GM23338 (cell line): ENCODE measurements around the gene RXRA. TPM values are rescaled to one million over a fixed set of nuclear protein-coding genes. Genes with fewer than 3 reads are reported as not detected.

Source experiments
- ATAC-seq: fragments of 200-7000 bp; cut with Tn5 transposase; 3 replicates; pipeline ENCODE4 v1.9.1; 2020
- DNase-seq: peaks from one replicate; pipeline ENCODE4 v3.0.0-alpha.2; 2015; ENCODE audit warnings: low spot score
- H2AFZ ChIP-seq: fragments of 200-600 bp; sonication (generic); 2 replicates; pipeline ENCODE4 v1.8.0; 2016; ENCODE audit warnings: antibody characterized with exemption, mild to moderate bottlenecking, moderate library complexity
- H3F3A ChIP-seq: fragments of 200-600 bp; sonication (generic); replicated peaks from 2 replicates; pipeline ENCODE4 v1.8.0; 2017; ENCODE audit warnings: antibody characterized with exemption, mixed run types, low read depth
- H3K27ac ChIP-seq: fragments of 200-600 bp; sonication (generic); 2 replicates; pipeline ENCODE4 v1.6.1; 2016; ENCODE audit warnings: low read depth
- H3K27me3 ChIP-seq: fragments of 200-600 bp; sonication (generic); 2 replicates; pipeline ENCODE4 v1.8.0; 2016; ENCODE audit warnings: mild to moderate bottlenecking, mixed run types, moderate library complexity; ENCODE audit not compliant: insufficient read depth
- H3K36me3 ChIP-seq: fragments of 200-600 bp; sonication (generic); 2 replicates; pipeline ENCODE4 v1.8.0; 2016; ENCODE audit warnings: mild to moderate bottlenecking; ENCODE audit not compliant: insufficient read depth
- H3K4me1 ChIP-seq: fragments of 200-600 bp; sonication (generic); 2 replicates; pipeline ENCODE4 v1.8.0; 2016; ENCODE audit warnings: mild to moderate bottlenecking, moderate library complexity; ENCODE audit not compliant: insufficient read depth
- H3K4me2 ChIP-seq: fragments of 200-600 bp; sonication (generic); 2 replicates; pipeline ENCODE4 v1.7.1; 2017; ENCODE audit warnings: mixed run types
- H3K4me3 ChIP-seq: fragments of 200-600 bp; sonication (generic); 2 replicates; pipeline ENCODE4 v1.6.1; 2016; ENCODE audit warnings: mixed run types
- H3K79me2 ChIP-seq: fragments of 200-600 bp; sonication (generic); replicated peaks from 2 replicates; pipeline ENCODE4 v1.8.0; 2017; ENCODE audit warnings: mild to moderate bottlenecking; ENCODE audit not compliant: insufficient read depth
- H3K9me2 ChIP-seq: fragments of 200-600 bp; sonication (generic); 2 replicates; pipeline ENCODE4 v1.8.0; 2017; ENCODE audit not compliant: insufficient read depth
- H4K20me1 ChIP-seq: fragments of 200-600 bp; sonication (generic); replicated peaks from 2 replicates; pipeline ENCODE4 v1.8.0; 2017; ENCODE audit warnings: mild to moderate bottlenecking; ENCODE audit not compliant: insufficient read depth
- H3K27ac Mint-ChIP-seq: 2 replicates; pipeline ENCODE4 v1.8.0; 2020; ENCODE audit warnings: inconsistent platforms, mild to moderate bottlenecking, moderate library complexity, mixed read lengths
- H3K27me3 Mint-ChIP-seq: 3 replicates; pipeline ENCODE4 v1.8.0; 2022; ENCODE audit warnings: low read depth, mild to moderate bottlenecking, moderate library complexity, mixed read lengths, inconsistent platforms; ENCODE audit not compliant: insufficient read depth, poor library complexity
- H3K36me3 Mint-ChIP-seq: 3 replicates; pipeline ENCODE4 v1.8.0; 2021; ENCODE audit warnings: low read depth, mild to moderate bottlenecking, inconsistent platforms, moderate library complexity, mixed read lengths
- H3K4me1 Mint-ChIP-seq: 3 replicates; pipeline ENCODE4 v1.8.0; 2020; ENCODE audit warnings: mild to moderate bottlenecking, inconsistent platforms, mixed read lengths
- H3K4me3 Mint-ChIP-seq: 3 replicates; pipeline ENCODE4 v1.8.0; 2021; ENCODE audit warnings: moderate library complexity, mild to moderate bottlenecking, inconsistent platforms, mixed read lengths
- H3K9me3 Mint-ChIP-seq: 3 replicates; pipeline ENCODE4 v1.8.0; 2020; ENCODE audit warnings: moderate library complexity, mild to moderate bottlenecking, inconsistent platforms, mixed read lengths
- CREB1 ChIP-seq: fragments of 250-450 bp; sonication (Bioruptor Pico); IDR thresholded peaks from 2 replicates; pipeline ENCODE4 v1.5.0; 2020; ENCODE audit warnings: low read depth, mild to moderate bottlenecking, moderate library complexity
- EZH2 ChIP-seq: fragments of 200-600 bp; sonication (generic); IDR thresholded peaks from one replicate; pipeline ENCODE4 v1.8.0; 2017; ENCODE audit warnings: antibody characterized with exemption, mild to moderate bottlenecking, low read depth; ENCODE audit not compliant: unreplicated experiment
- EZH2phosphoT487 ChIP-seq: fragments of 200-600 bp; sonication (generic); IDR thresholded peaks from one replicate; pipeline ENCODE4 v1.8.1; 2018; ENCODE audit warnings: antibody characterized with exemption; ENCODE audit not compliant: unreplicated experiment
- JUNB ChIP-seq: IDR thresholded peaks from one replicate; pipeline ENCODE4 v1.6.1; 2016; ENCODE audit warnings: antibody characterized with exemption; ENCODE audit not compliant: unreplicated experiment
- NANOG ChIP-seq: IDR thresholded peaks from 2 replicates; pipeline ENCODE4 v1.6.1; 2016; ENCODE audit warnings: antibody characterized with exemption, borderline replicate concordance
- STAT1 ChIP-seq: IDR thresholded peaks from one replicate; pipeline ENCODE4 v1.6.1; 2016; ENCODE audit warnings: antibody characterized with exemption; ENCODE audit not compliant: unreplicated experiment
- ZNF331 ChIP-seq: fragments of 250-450 bp; sonication (Bioruptor Pico); IDR thresholded peaks from 2 replicates; pipeline ENCODE4 v1.5.0; 2020; ENCODE audit warnings: low read depth, mild to moderate bottlenecking, moderate library complexity
- polyA plus RNA-seq: library from polyadenylated mRNA; unstranded; fragments of >200 nt; fragmentation: Nextera tagmentation; extraction: Ambion mirVana; gene quantifications from 2 replicates; pipeline ENCODE4 v1.2.1, GENCODE V29; 2016
- total RNA-seq: library from RNA; depleted of rRNA; stranded (reverse); fragments of >200 nt; shearing (Covaris generic); gene quantifications from 2 replicates; pipeline ENCODE4 v1.2.3, GENCODE V29; 2014
- TF ChIP-seq, protein P1 (sequence below), 2 experiments: fragments of 200-600 bp in 1 of 2; sonication (generic) in 1 of 2; conservative IDR thresholded peaks; 2 replicates each; pipeline versions ENCODE4 v1.5.1 to v1.6.1; 2016 to 2017; ENCODE audit warnings: antibody characterized with exemption in 2 of 2, low read depth in 2 of 2, mild to moderate bottlenecking in 2 of 2, moderate library complexity in 1 of 2
- TF ChIP-seq, protein P2 (sequence below): IDR thresholded peaks from one replicate; pipeline ENCODE4 v1.6.1; 2018; ENCODE audit warnings: antibody characterized with exemption; ENCODE audit not compliant: unreplicated experiment
- TF ChIP-seq, protein P3 (sequence below): IDR thresholded peaks from 2 replicates; pipeline ENCODE4 v1.6.1; 2016; ENCODE audit warnings: antibody characterized with exemption

The RXRA gene
- total and polyA plus RNA-seq, 2 experiments from 2014 or later: 4.9 to 17.9 TPM

DNA sequence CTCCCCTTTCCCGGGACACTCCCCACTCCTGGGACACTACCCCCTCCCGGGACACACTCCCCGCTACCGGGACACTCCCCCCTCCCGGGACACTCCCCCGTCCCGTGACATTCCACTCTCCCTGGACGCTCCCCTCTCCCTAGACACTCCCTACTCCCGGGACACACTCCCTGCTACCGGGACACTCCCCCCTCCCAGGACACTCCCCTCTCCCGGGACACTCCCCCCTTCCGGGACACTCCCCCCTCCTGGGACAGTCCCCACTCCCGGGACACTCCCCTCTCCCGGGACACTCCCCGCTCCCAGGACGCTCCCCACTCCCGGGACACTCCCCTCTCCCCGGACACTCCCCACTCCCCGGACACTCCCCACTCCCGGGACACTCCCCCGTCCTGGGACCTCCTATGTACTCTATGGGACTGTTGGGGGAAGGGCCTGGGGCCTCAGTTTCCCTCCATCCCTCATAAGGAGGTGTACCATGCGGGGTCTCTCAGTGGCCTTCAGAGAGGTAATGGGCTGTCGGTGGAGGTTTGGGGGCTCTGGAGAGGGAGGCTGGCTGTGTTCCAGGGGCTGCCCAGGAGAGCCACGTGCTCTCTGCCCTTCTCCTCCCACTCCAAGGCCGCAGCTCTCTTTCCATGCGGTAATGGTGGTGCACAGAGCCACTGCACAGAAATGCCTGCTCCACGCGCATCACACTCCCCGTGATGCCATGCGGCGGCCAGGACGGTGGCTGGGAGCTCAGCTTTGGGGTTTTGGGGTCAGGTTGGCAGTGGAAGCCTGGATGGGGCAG lies 96.2 kb downstream of the RXRA start (continued):
- TF ChIP-seq, protein P1, sequence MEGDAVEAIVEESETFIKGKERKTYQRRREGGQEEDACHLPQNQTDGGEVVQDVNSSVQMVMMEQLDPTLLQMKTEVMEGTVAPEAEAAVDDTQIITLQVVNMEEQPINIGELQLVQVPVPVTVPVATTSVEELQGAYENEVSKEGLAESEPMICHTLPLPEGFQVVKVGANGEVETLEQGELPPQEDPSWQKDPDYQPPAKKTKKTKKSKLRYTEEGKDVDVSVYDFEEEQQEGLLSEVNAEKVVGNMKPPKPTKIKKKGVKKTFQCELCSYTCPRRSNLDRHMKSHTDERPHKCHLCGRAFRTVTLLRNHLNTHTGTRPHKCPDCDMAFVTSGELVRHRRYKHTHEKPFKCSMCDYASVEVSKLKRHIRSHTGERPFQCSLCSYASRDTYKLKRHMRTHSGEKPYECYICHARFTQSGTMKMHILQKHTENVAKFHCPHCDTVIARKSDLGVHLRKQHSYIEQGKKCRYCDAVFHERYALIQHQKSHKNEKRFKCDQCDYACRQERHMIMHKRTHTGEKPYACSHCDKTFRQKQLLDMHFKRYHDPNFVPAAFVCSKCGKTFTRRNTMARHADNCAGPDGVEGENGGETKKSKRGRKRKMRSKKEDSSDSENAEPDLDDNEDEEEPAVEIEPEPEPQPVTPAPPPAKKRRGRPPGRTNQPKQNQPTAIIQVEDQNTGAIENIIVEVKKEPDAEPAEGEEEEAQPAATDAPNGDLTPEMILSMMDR (conservative IDR thresholded peaks at IDR 0.05; ENCODE audit: low read depth in 2 of 2): no peak
- TF ChIP-seq STAT1 (no peak), JUNB (no peak), CREB1 (CRISPR knock-in tag) (no peak), EZH2phosphoT487 (no peak), EZH2 (no peak), NANOG (no peak)

DNA sequence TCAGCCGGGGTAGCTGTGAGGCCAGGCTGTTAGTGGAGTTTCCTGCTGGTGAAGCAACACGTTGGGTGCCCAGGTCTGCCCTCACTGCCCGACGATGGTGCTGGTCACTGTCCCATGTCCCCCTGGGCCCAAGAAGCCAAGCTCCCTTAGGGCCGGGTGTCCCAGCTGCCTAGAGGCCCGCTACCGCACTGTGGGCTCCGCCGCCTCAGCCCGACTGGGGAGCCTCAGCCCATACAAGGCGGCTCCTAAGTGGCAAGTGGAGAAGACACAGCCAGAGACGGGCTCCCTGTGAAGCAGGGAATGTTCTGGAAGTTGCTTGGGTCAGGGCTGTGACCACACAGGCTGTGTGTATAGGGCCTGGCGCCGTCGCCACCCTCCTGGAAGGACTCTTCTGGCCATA lies 96.9 kb downstream of the RXRA start:
- Mint-ChIP-seq H3K4me3 (no peak overlapping the region), H3K27me3 (no peaks in the 10 kb centered on the region), H3K9me3 (no peaks in the 10 kb centered on the region), H3K36me3 (peaks cover 7% of the 10 kb centered on the region; the same call in 1 of the 3 replicates), H3K27ac (no peak overlapping the region), H3K4me1 (0 out of 3 replicates have a peak, but pooled peaks cover 2% of the 10 kb centered on the region)
- no peak overlapping the region for H2AFZ ChIP-seq
- H3K4me3 ChIP-seq: no peak overlapping the region
- no peak overlapping the region for H3K4me2 ChIP-seq
- H3K4me1 ChIP-seq: no peaks in the 10 kb centered on the region
- H3K36me3 ChIP-seq: no peaks in the 10 kb centered on the region
- H3F3A ChIP-seq: no peaks in the 10 kb centered on the region
- ATAC-seq (no peak), DNase-seq (no peak)
- H3K27me3 ChIP-seq: no peaks in the 10 kb centered on the region
- no peak overlapping the region for H3K27ac ChIP-seq
- no peaks in the 10 kb centered on the region for H3K79me2 ChIP-seq
- H4K20me1 ChIP-seq: no peaks in the 10 kb centered on the region; the same call in 1 of the 2 replicates
- no peaks in the 10 kb centered on the region for H3K9me2 ChIP-seq
- TF ChIP-seq CREB1 (CRISPR knock-in tag) (no peak), EZH2 (no peak), NANOG (no peak), STAT1 (no peak), EZH2phosphoT487 (no peak), JUNB (no peak), ZNF331 (CRISPR knock-in tag) (no peak)
- TF ChIP-seq, protein P2, sequence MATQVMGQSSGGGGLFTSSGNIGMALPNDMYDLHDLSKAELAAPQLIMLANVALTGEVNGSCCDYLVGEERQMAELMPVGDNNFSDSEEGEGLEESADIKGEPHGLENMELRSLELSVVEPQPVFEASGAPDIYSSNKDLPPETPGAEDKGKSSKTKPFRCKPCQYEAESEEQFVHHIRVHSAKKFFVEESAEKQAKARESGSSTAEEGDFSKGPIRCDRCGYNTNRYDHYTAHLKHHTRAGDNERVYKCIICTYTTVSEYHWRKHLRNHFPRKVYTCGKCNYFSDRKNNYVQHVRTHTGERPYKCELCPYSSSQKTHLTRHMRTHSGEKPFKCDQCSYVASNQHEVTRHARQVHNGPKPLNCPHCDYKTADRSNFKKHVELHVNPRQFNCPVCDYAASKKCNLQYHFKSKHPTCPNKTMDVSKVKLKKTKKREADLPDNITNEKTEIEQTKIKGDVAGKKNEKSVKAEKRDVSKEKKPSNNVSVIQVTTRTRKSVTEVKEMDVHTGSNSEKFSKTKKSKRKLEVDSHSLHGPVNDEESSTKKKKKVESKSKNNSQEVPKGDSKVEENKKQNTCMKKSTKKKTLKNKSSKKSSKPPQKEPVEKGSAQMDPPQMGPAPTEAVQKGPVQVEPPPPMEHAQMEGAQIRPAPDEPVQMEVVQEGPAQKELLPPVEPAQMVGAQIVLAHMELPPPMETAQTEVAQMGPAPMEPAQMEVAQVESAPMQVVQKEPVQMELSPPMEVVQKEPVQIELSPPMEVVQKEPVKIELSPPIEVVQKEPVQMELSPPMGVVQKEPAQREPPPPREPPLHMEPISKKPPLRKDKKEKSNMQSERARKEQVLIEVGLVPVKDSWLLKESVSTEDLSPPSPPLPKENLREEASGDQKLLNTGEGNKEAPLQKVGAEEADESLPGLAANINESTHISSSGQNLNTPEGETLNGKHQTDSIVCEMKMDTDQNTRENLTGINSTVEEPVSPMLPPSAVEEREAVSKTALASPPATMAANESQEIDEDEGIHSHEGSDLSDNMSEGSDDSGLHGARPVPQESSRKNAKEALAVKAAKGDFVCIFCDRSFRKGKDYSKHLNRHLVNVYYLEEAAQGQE: no peak
- TF ChIP-seq, protein P3, sequence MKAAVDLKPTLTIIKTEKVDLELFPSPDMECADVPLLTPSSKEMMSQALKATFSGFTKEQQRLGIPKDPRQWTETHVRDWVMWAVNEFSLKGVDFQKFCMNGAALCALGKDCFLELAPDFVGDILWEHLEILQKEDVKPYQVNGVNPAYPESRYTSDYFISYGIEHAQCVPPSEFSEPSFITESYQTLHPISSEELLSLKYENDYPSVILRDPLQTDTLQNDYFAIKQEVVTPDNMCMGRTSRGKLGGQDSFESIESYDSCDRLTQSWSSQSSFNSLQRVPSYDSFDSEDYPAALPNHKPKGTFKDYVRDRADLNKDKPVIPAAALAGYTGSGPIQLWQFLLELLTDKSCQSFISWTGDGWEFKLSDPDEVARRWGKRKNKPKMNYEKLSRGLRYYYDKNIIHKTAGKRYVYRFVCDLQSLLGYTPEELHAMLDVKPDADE: no peak
